Endothelial cell of umbilical vein (primary cell): ENCODE measurements around the gene ADAMTSL3. TPM values are rescaled to one million over a fixed set of nuclear protein-coding genes. Genes with fewer than 3 reads are reported as not detected.

Experiments
- BruUV-seq: library from RNA; stranded (reverse); fragments of 400-500 nt; replicated peaks from 2 replicates; lab custom pipeline; 2021; lab: Mats Ljungman, UMichigan
- CTCF ChIA-PET: fragments of 300-600, 350-600 bp; sonication (Branson Sonifier 250); formaldehyde crosslinking; loops from one replicate; lab custom pipeline; 2021; ENCODE audit warnings: antibody characterized with exemption, inconsistent platforms; lab: Charles Lee
- POLR2A ChIA-PET: fragments of 300-600, 350-600 bp; sonication (Branson Sonifier 250); formaldehyde crosslinking; loops from one replicate; lab custom pipeline; 2021; ENCODE audit warnings: antibody characterized with exemption, inconsistent platforms; lab: Charles Lee
- DNase-seq: peaks from one replicate; pipeline ENCODE4 v3.0.0-alpha.2; 2011; ENCODE audit warnings: low read depth, low spot score
- FAIRE-seq: peaks from 2 replicates; lab custom pipeline; 2011; peaks lifted over from hg19 to GRCh38; lab: Jason Lieb, UNC
- H2AFZ ChIP-seq: 2 replicates; pipeline ENCODE4 v1.6.0; 2012; ENCODE audit warnings: low read depth, low read length, control low read depth, inconsistent platforms
- H3K27ac ChIP-seq: 2 replicates; pipeline ENCODE4 v1.5.1; 2011; ENCODE audit warnings: low read depth, mild to moderate bottlenecking, control low read depth, low read length, moderate library complexity; ENCODE audit not compliant: insufficient read depth
- H3K27me3 ChIP-seq, 2 experiments: 2 replicates each; pipeline versions ENCODE4 v1.6.0 to v1.6.1; 2011; ENCODE audit warnings: low read length in 2 of 2, mixed read lengths in 1 of 2; ENCODE audit not compliant: control insufficient read depth in 2 of 2, insufficient read depth in 2 of 2
- H3K36me3 ChIP-seq, 2 experiments: 2 replicates in 1 of 2; 3 replicates in 1 of 2; pipeline ENCODE4 v1.5.1; 2011; ENCODE audit warnings: low read length in 2 of 2, mild to moderate bottlenecking in 1 of 2, moderate library complexity in 1 of 2; ENCODE audit not compliant: control insufficient read depth in 2 of 2, insufficient read depth in 2 of 2; ENCODE audit errors: extremely low read depth in 1 of 2
- H3K4me1 ChIP-seq: 3 replicates; pipeline ENCODE4 v1.5.1; 2011; ENCODE audit warnings: mild to moderate bottlenecking, low read length; ENCODE audit not compliant: control insufficient read depth, insufficient read depth; ENCODE audit errors: extremely low read depth
- H3K4me2 ChIP-seq: 2 replicates; pipeline ENCODE4 v1.6.1; 2011; ENCODE audit warnings: low read length, control low read depth, mixed read lengths; ENCODE audit not compliant: insufficient read depth
- H3K4me3 ChIP-seq, 3 experiments: fragments of 200-600 bp in 1 of 3; sonication (generic), shearing (Covaris generic) in 1 of 3; replicated peaks in 1 of 3; 2 replicates each; pipeline ENCODE4 v1.5.1; 2011 to 2016; ENCODE audit warnings: control low read depth in 3 of 3, low read length in 3 of 3, mild to moderate bottlenecking in 2 of 3, inconsistent platforms in 1 of 3, low read depth in 1 of 3, moderate library complexity in 1 of 3; ENCODE audit not compliant: insufficient read depth in 1 of 3
- H3K79me2 ChIP-seq: 2 replicates; pipeline ENCODE4 v1.6.0; 2012; ENCODE audit warnings: low read length, inconsistent platforms; ENCODE audit not compliant: control insufficient read depth, insufficient read depth
- H3K9ac ChIP-seq: replicated peaks from 2 replicates; pipeline ENCODE3; 2011; ENCODE audit warnings: low read length, control low read depth; ENCODE audit not compliant: insufficient read depth; ENCODE audit errors: extremely low read depth
- H3K9me1 ChIP-seq: replicated peaks from 3 replicates; pipeline ENCODE4 v1.6.0; 2011; ENCODE audit warnings: mild to moderate bottlenecking, low read length; ENCODE audit not compliant: control insufficient read depth, insufficient read depth; ENCODE audit errors: extremely low read depth
- H3K9me3 ChIP-seq: replicated peaks from 2 replicates; pipeline ENCODE4 v1.5.1; 2012; ENCODE audit warnings: low read length, inconsistent platforms; ENCODE audit not compliant: control insufficient read depth, insufficient read depth
- H4K20me1 ChIP-seq: replicated peaks from 2 replicates; pipeline ENCODE3; 2011; ENCODE audit warnings: mild to moderate bottlenecking, low read length; ENCODE audit not compliant: control insufficient read depth, insufficient read depth; ENCODE audit errors: extremely low read depth
- EZH2 ChIP-seq: IDR thresholded peaks from 2 replicates; pipeline ENCODE4 v1.6.1; 2012; ENCODE audit warnings: borderline replicate concordance, low read depth, mild to moderate bottlenecking, moderate library complexity, low read length, inconsistent platforms; ENCODE audit not compliant: severe bottlenecking
- FOS ChIP-seq: IDR thresholded peaks from 2 replicates; pipeline ENCODE4 v1.6.1; 2011; ENCODE audit warnings: mild to moderate bottlenecking, low read length, moderate library complexity, borderline replicate concordance; ENCODE audit not compliant: insufficient read depth
- GATA2 ChIP-seq: IDR thresholded peaks from 2 replicates; pipeline ENCODE4 v1.7.0; 2011; ENCODE audit warnings: low read depth, mild to moderate bottlenecking, moderate library complexity, mixed read lengths, low read length; ENCODE audit not compliant: insufficient read length, insufficient read depth
- JUN ChIP-seq: IDR thresholded peaks from 2 replicates; pipeline ENCODE4 v1.6.1; 2011; ENCODE audit warnings: borderline replicate concordance, low read depth; ENCODE audit not compliant: insufficient read length, insufficient read depth
- MYC ChIP-seq: IDR thresholded peaks from one replicate; pipeline ENCODE4 v1.6.1; 2011; ENCODE audit warnings: mild to moderate bottlenecking, low read depth, low read length
- POLR2A ChIP-seq: IDR thresholded peaks from 2 replicates; pipeline ENCODE4 v1.6.1; 2012; ENCODE audit warnings: low read depth, mild to moderate bottlenecking, control low read depth, low read length
- POLR2AphosphoS5 ChIP-seq: IDR thresholded peaks from 2 replicates; pipeline ENCODE4 v1.6.1; 2012; ENCODE audit warnings: low read depth, mild to moderate bottlenecking, control low read depth, low read length, moderate library complexity; ENCODE audit not compliant: insufficient read depth
- dilution Hi-C: fragments of 300-500 bp; cut with MboI; formaldehyde crosslinking; loops from one replicate; pipeline ENCODE4 v1.15.0; 2019; ENCODE audit warnings: low sequenced_read_pairs; ENCODE audit not compliant: extremely low pct_ligation_motif_present
- intact Hi-C: fragments of 100-400 bp; cut with micrococcal nuclease; formaldehyde crosslinking; loops from one replicate; pipeline ENCODE4 v1.10.0; 2022
- polyA plus RNA-seq, 4 experiments: library from polyadenylated mRNA; depleted of rRNA in 3 of 4; stranded (reverse) in 3 of 4; unstranded in 1 of 4; fragments of >200 nt; gene quantifications; 2 replicates each; pipeline versions ENCODE4 v1.2.1 to v1.2.3, GENCODE V29; 2011 to 2012; ENCODE audit warnings: missing spikeins in 1 of 4
- total RNA-seq: library from RNA; stranded (reverse); gene quantifications from 2 replicates; pipeline ENCODE4 v1.2.3, GENCODE V29; 2021
- TF ChIP-seq, protein P1 (sequence below): IDR thresholded peaks from 2 replicates; pipeline ENCODE4 v1.6.1; 2011; ENCODE audit not compliant: insufficient read depth, insufficient read length
- TF ChIP-seq, protein P2 (sequence below), 2 donors: IDR thresholded peaks; 1 replicate in 1 of 2; 2 replicates in 1 of 2; pipeline ENCODE4 v1.5.1; 2011; ENCODE audit warnings: low read length in 2 of 2, mild to moderate bottlenecking in 2 of 2, moderate library complexity in 2 of 2, control low read depth in 1 of 2, inconsistent platforms in 1 of 2, low read depth in 1 of 2; ENCODE audit not compliant: insufficient read depth in 1 of 2; ENCODE audit errors: extremely low read depth in 1 of 2

The ADAMTSL3 gene
- total and polyA plus RNA-seq, 2 donors (not counting 3 experiments of a cell fraction or from before 2014, with no cell fraction given): not detected

DNA sequence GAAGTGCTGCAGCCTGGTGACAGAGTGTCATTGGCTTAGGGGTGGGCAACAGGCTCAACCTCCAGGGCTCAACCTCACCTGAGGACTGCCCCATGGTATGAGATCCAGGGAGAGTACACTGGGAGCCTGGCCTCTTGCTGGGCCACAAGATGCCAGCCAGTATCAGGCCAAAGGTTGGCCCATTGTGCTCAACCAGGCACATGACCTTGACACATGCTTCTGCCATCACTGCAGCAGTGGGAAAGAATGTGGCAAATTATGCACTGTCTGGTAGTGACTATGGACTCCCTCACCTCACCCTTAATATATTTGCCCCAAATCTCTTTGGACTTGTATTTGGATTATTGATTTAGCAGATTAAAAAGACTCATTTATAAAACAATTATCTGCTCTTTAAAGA is 347.7 kb downstream of the ADAMTSL3 start:
- CTCF ChIA-PET: no interaction called here
- Histone ChIP-seq H3K4me3 (no peak overlapping the region), H3K9ac (no peak overlapping the region), H3K9me3 (no peaks in the 10 kb centered on the region), H3K27me3 (no peaks in the 10 kb centered on the region), H3K9me1 (no peaks in the 10 kb centered on the region), H3K4me1 (no peaks in the 10 kb centered on the region), H3K36me3 (no peaks in the 10 kb centered on the region), H3K4me2 (no peak overlapping the region), H2AFZ (no peak overlapping the region), H4K20me1 (no peaks in the 10 kb centered on the region), H3K79me2 (no peaks in the 10 kb centered on the region), H3K27ac (no peak overlapping the region)
- dilution Hi-C loops: no loop called here
- TF ChIP-seq EZH2 (no peak), FOS (no peak), GATA2 (no peak), MYC (no peak), POLR2AphosphoS5 (no peak), JUN (no peak), POLR2A (no peak)
- TF ChIP-seq, protein P1, sequence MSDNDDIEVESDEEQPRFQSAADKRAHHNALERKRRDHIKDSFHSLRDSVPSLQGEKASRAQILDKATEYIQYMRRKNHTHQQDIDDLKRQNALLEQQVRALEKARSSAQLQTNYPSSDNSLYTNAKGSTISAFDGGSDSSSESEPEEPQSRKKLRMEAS: no peak
- TF ChIP-seq, protein P2, sequence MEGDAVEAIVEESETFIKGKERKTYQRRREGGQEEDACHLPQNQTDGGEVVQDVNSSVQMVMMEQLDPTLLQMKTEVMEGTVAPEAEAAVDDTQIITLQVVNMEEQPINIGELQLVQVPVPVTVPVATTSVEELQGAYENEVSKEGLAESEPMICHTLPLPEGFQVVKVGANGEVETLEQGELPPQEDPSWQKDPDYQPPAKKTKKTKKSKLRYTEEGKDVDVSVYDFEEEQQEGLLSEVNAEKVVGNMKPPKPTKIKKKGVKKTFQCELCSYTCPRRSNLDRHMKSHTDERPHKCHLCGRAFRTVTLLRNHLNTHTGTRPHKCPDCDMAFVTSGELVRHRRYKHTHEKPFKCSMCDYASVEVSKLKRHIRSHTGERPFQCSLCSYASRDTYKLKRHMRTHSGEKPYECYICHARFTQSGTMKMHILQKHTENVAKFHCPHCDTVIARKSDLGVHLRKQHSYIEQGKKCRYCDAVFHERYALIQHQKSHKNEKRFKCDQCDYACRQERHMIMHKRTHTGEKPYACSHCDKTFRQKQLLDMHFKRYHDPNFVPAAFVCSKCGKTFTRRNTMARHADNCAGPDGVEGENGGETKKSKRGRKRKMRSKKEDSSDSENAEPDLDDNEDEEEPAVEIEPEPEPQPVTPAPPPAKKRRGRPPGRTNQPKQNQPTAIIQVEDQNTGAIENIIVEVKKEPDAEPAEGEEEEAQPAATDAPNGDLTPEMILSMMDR (IDR thresholded peaks at IDR 0.05; ENCODE audit: extremely low read depth in 1 of 2, insufficient read depth in 1 of 2, low read depth in 1 of 2, low read length in 2 of 2): no peak
- intact Hi-C loops: no loop called here
- no TSS peak for BruUV-seq
- DNase-seq (no peak), FAIRE-seq (no peak)
- POLR2A ChIA-PET: no interaction called here
